Aorta (tissue), 5 donors: ENCODE measurements around the gene P2RY6. TPM values are rescaled to one million over a fixed set of nuclear protein-coding genes. Genes with fewer than 3 reads are reported as not detected.

Experiments used
- ATAC-seq: fragments of 200-7000 bp; cut with Tn5 transposase; one replicate; pipeline ENCODE4 v1.9.1; 2022; ENCODE audit warnings: moderate library complexity; ENCODE audit not compliant: low FRiP score
- DNase-seq, 2 donors: peaks; one replicate each; pipeline ENCODE4 v3.0.0-alpha.2; 2020
- H3K27ac ChIP-seq, 2 donors: one replicate each; pipeline ENCODE4 v1.5.1; 2013; ENCODE audit warnings: low read length in 2 of 2, mild to moderate bottlenecking in 2 of 2, moderate library complexity in 2 of 2, control low read depth in 1 of 2, inconsistent platforms in 1 of 2, low read depth in 1 of 2
- H3K27me3 ChIP-seq, 2 donors: one replicate each; pipeline ENCODE4 v1.6.1; 2013; ENCODE audit warnings: control low read depth in 1 of 2, low read length in 1 of 2, mild to moderate bottlenecking in 1 of 2, moderate library complexity in 1 of 2; ENCODE audit not compliant: insufficient read depth in 2 of 2, control insufficient read depth in 1 of 2
- H3K36me3 ChIP-seq, 2 donors: one replicate each; pipeline ENCODE4 v1.6.1; 2013; ENCODE audit warnings: control low read depth in 1 of 2, low read length in 1 of 2, mild to moderate bottlenecking in 1 of 2; ENCODE audit not compliant: insufficient read depth in 2 of 2, control insufficient read depth in 1 of 2
- H3K4me1 ChIP-seq, 2 donors: one replicate each; pipeline ENCODE4 v1.6.1; 2013; ENCODE audit warnings: low read length in 2 of 2, control low read depth in 1 of 2, mild to moderate bottlenecking in 1 of 2, moderate library complexity in 1 of 2; ENCODE audit not compliant: insufficient read depth in 2 of 2, control insufficient read depth in 1 of 2
- H3K4me3 ChIP-seq, 2 donors: one replicate each; pipeline ENCODE4 v1.5.1; 2013; ENCODE audit warnings: low read length in 2 of 2, control low read depth in 1 of 2, mild to moderate bottlenecking in 1 of 2
- H3K9me3 ChIP-seq: one replicate; pipeline ENCODE4 v1.6.1; 2013; ENCODE audit warnings: mild to moderate bottlenecking, low read length; ENCODE audit not compliant: control insufficient read depth
- WGBS, 2 donors: extraction: QIAGEN DNeasy Blood & Tissue Kit; methylation state at CpG; one replicate each; pipeline ENCODE4 v1.1.7; 2013; 5-methylcytosine and 5-hydroxymethylcytosine counted together
- intact Hi-C, 2 donors: fragments of 100-400 bp; cut with DNase I; formaldehyde crosslinking; loops; one replicate each; pipeline versions ENCODE4 v1.14.2 to v1.15.0; 2022
- long read RNA-seq, 2 donors: library from polyadenylated mRNA; unstranded; transcript quantifications; one replicate each; pipeline ENCODE4 v2.0.0, GENCODE V29; 2020 to 2021
- polyA plus RNA-seq, 2 donors: library from polyadenylated mRNA; stranded (reverse); fragments of 200-250 nt; gene quantifications; one replicate each; pipeline ENCODE4 v1.2.3, GENCODE V29; 2013
- total RNA-seq, 2 donors: library from RNA; stranded (reverse); fragmentation: NEBNext Ultra II Directional; extraction: Animal tissue kit (Norgen Biotek cat#: 25700); gene quantifications; one replicate each; pipeline ENCODE4 v1.2.1, GENCODE V29; 2021
- donor health status: healthy with polysubstance abuse.
- donor health status: Bipolar disorder and iron deficiency.
- donor health status: DM: no; HTN: no; CAD: no.
- donor health status: DM: no; HTN: no; CAD: no.
- donor health status: DM: yes; HTN: yes; CAD: no.

The P2RY6 gene
- total RNA-seq (10 to 100 TPM in 1 of 2 donors, 1 to 10 TPM in 1; 6.1 to 12.0 TPM), polyA plus RNA-seq (1 to 10 TPM; 2.5 to 4.4 TPM)
- long read RNA-seq, donor 1, transcript P2RY6-204 (3 exons, 1,515 nt) = major isoform, 7 of 29 reads
- long read RNA-seq, donor 1, partial matches to known transcripts = 6 of 29 reads
- long read RNA-seq, donor 1, other reads (novel, unspliced or antisense) = 8 of 29 reads
- long read RNA-seq, donor 2, partial matches to known transcripts = 0 of 22 reads
- long read RNA-seq, donor 2, other reads (novel, unspliced or antisense) = 13 of 22 reads

- H3K4me3 ChIP-seq = no peak within 1 kb of the TSS
- H3K9me3 ChIP-seq = no peaks in the 10 kb centered on the region
- WGBS, 2 donors = 89 to 91% methylated on average over 17 of the region's 17 CpGs
- DNase-seq (peak; percentile 74 to 80), ATAC-seq (no peak)
- no peaks in the 10 kb centered on the region for H3K36me3 ChIP-seq
- H3K4me1 ChIP-seq = no peaks in the 10 kb centered on the region
- no peak within 1 kb of the TSS for H3K27ac ChIP-seq
- intact Hi-C loops = no loop called here
- H3K27me3 ChIP-seq = no peaks in the 10 kb centered on the region
Observed at GRCh38 chr11:73271936-73272679, at the start of gene P2RY6. Gene P2RY6 (plus strand): TSS chr11:73272338. CDS start chr11:73296519, 24,181 bp downstream.

GRCh38 chr11:73223998-73224730, 48.0 kb upstream of the P2RY6 start:
- DNase-seq = peak; percentile 8 to 57
- intact Hi-C loops = no loop called here
- Histone ChIP-seq H3K27me3 (no peaks in the 10 kb centered on the region), H3K4me1 (no peaks in the 10 kb centered on the region), H3K9me3 (no peaks in the 10 kb centered on the region), H3K27ac (no peak overlapping the region), H3K4me3 (no peak overlapping the region), H3K36me3 (no peaks in the 10 kb centered on the region)
- no peak for ATAC-seq
- WGBS, 2 donors = 86 to 91% methylated on average over 10 of the region's 10 CpGs

GRCh38 chr11:73225001-73225686, 47.0 kb upstream of the P2RY6 start:
- 59 to 71% methylated on average over 3 of the region's 3 CpGs for WGBS, 2 donors
- intact Hi-C loops = no loop called here
- no peaks in the 10 kb centered on the region for H3K36me3 ChIP-seq
- no peak overlapping the region for H3K4me3 ChIP-seq
- DNase-seq (peak; percentile 24 to 33), ATAC-seq (no peak)
- H3K27ac ChIP-seq = no peak overlapping the region
- H3K9me3 ChIP-seq = no peaks in the 10 kb centered on the region
- H3K27me3 ChIP-seq = no peaks in the 10 kb centered on the region
- H3K4me1 ChIP-seq = no peaks in the 10 kb centered on the region

GRCh38 chr11:73225851-73226250, 46.3 kb upstream of the P2RY6 start:
- H3K27me3 ChIP-seq = no peaks in the 10 kb centered on the region
- no peak for ATAC-seq
- WGBS, 2 donors = 95 to 96% methylated on average over 7 of the region's 7 CpGs
- H3K36me3 ChIP-seq = no peaks in the 10 kb centered on the region
- H3K27ac ChIP-seq = no peak overlapping the region
- no peaks in the 10 kb centered on the region for H3K4me1 ChIP-seq
- no peaks in the 10 kb centered on the region for H3K9me3 ChIP-seq
- peak; percentile 18 to 61 for DNase-seq
- no peak overlapping the region for H3K4me3 ChIP-seq
- intact Hi-C loops = no loop called here

GRCh38 chr11:73226297-73227006, 45.7 kb upstream of the P2RY6 start:
- no peak for ATAC-seq
- intact Hi-C loops = no loop called here
- no peaks in the 10 kb centered on the region for H3K9me3 ChIP-seq
- DNase-seq = peak; percentile 19 to 53
- no peak overlapping the region for H3K4me3 ChIP-seq
- no peak overlapping the region for H3K27ac ChIP-seq
- H3K36me3 ChIP-seq = no peaks in the 10 kb centered on the region
- H3K27me3 ChIP-seq = no peaks in the 10 kb centered on the region
- no peaks in the 10 kb centered on the region for H3K4me1 ChIP-seq
- 74 to 82% methylated on average over 8 of the region's 8 CpGs for WGBS, 2 donors

- 79 to 83% methylated on average over 12 of the region's 12 CpGs for WGBS, 2 donors
- ATAC-seq = no peak
- H3K4me1 ChIP-seq = no peaks in the 10 kb centered on the region
- DNase-seq = peak; percentile 4 to 55
- intact Hi-C loops = no loop called here
- H3K27me3 ChIP-seq = no peaks in the 10 kb centered on the region
- no peaks in the 10 kb centered on the region for H3K36me3 ChIP-seq
- no peaks in the 10 kb centered on the region for H3K9me3 ChIP-seq
- H3K27ac ChIP-seq = no peak overlapping the region
- no peak overlapping the region for H3K4me3 ChIP-seq
Observed at GRCh38 chr11:73227571-73228211, 44.4 kb upstream of the P2RY6 start.

GRCh38 chr11:73228268-73229134, 43.6 kb upstream of the P2RY6 start:
- intact Hi-C loops = no loop called here
- H3K9me3 ChIP-seq = no peaks in the 10 kb centered on the region
- H3K36me3 ChIP-seq = no peaks in the 10 kb centered on the region
- DNase-seq (peak in 1 of 2 donors; percentile 22), ATAC-seq (no peak)
- H3K27ac ChIP-seq = no peak overlapping the region
- whole genome bisulfite sequencing, 2 donors = 89 to 98% methylated on average over 4 of the region's 4 CpGs
- H3K4me3 ChIP-seq = no peak overlapping the region
- H3K4me1 ChIP-seq = no peaks in the 10 kb centered on the region
- H3K27me3 ChIP-seq = no peaks in the 10 kb centered on the region
